Measurements from ENCODE around the gene FNDC11.
A peak's percentile ranks its signal among the peaks of the same experiment; 100 is the strongest.

The FNDC11 gene

DNA sequence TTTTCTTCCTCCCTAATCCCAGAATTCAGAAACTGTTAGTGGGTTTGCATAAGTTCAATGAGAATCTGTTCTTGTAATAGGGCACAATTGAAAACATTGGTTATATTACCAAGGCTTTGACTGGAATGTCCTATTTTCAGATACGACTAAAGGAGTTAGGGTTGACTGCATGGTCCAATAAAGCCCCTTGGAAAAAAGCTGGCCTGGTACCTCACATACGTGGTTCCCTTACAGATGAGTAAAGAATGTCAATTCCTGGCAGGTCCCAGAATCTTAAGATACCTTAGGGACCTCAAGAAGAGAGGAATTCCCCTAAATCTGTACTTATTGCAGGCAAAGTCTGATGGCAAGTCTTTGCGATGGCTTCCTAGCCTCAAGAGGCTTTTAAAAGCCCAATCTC lies 28.8 kb upstream of the FNDC11 start:
- no peak for DNase-seq (ENCODE audit: low read depth in 2 of 2)

DNA sequence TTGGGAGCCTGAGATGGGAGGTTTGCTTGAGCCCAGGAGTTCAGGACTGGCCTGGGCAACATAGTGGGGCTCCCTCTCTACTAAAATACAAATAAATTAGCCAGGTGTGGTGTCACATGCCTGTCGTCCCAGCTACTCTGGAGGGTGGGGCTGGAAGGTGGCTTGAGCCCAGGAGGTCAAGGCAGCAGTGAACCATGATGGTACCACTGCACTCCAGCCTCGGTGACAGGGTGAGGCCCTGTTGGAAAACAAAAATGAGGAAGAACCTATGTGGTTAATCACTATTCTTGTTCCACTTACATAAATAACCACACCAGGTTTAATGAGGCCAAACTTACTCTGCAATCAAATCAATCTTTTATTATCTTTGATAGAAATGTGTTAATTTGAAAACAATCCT lies 28.0 kb upstream of the FNDC11 start:
- no peak for DNase-seq (ENCODE audit: low read depth in 2 of 2)

DNA sequence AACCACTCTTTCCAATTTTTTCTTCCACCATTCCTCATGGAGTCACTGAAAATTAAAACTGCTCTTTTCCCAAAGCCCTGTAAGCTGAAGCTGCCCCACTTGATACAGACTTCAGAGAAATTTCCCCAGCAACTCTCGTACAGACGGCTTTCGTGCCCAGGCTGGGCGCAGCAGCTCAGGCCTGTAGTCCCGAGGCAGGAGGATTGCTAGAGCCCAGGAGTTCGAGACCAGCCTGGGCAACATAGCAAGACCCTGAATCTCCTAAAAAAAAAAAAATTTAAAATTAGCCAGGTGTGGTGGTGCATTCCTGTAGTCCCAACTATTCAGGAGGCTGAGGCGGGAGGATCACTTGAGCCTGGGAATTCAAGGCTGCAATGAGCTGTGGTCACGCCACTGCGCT lies 26.8 kb upstream of the FNDC11 start:
- DNase-seq (ENCODE audit: low read depth in 2 of 2), result no peak

DNA sequence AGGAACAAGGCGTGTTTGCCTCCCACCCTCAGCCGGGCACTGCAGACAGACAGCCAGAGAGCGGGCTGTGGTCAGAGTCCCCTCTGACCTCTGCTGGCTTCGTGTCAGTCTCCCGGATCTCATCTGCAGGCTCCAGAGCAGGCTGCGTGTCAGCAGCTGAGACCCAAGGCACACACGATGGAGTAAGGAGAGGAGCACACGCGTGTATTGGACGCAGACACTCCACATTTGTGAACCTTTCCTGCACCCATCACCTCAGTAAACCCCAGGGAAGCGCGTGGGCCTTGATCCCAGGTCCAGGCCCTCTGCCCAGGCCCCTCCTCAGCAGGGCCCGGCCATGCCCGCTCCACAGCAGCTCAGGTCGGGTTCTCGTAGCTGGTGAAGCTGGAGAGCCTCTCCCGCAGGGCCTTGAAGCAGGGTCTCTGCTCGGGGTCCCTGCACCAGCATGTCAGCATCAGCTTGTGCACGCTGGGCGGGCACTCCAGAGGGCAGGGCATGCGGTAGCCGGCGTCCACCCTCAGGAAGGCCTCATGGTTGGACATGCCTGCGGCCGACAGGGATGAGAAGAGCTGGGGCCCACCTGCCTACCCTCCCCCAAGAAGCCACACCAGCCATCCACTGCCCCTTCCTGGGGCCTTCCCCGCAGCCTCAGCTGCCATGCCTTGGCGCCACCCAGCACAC lies 24.6 kb upstream of the FNDC11 start:
- no peak for DNase-seq (ENCODE audit: low read depth in 2 of 2)

DNA sequence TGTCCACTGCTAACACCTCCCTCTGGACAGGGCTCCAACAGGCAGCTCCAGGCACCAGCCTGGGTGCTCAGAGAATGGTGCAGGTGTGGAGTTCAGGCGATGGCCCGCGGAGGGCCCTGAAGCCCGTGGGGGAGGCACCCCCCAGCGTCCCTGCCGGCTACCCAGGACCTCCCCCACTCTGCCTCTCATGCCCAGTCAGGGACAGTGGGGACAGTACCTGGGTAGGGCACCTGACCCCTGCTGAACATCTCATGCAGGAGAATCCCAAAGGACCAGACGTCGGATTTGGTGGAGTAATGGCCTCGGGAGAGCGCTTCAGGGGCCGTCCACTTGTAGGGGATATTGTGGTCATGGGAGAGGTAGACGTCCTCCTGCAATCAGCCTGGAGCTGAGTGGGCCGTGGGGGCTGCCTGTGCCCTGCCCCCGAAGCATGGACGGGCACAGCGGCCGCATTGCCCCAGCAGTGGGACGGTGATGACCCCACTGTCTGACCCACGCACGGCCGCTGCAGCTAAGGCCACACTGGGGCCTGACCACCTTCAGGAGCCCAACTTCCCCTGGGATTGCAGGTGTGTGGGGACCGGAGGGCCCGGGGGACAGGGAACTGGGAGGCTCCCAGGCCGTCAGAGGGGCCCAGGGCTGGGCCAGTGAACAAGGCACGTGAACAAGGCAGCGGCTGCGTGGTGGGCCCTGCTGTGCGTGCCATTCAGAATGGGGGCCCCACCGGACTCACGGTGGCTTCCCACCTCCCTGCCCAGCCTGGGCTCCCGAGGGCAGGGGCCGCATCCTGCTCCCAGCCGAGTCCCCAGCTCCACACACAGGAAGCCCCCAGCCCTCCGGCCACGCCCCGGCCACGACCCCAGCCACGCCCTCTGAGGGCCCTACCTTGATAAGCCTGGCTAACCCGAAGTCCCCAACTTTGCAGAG lies 23.8 kb upstream of the FNDC11 start:
- DNase-seq (ENCODE audit: low read depth in 2 of 2), result no peak

DNA sequence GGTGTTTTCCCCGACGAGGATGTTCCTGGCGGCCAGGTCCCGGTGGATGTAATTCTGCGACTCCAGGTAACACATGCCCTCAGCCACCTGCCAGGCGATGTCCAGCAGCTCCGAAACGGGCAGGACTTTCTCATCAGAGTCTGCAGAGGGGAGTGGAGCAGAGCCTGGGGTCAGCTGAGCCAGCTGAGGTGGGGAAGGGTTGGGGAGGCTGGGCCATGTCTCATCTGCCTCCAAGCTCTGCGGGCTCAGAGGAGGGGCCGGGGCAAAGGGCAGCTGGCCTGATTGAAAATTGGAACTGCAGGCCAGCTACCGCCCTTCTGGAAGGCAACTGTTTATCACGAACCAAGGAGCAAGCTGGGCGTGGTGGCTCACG lies 23.2 kb upstream of the FNDC11 start:
- DNase-seq (ENCODE audit: low read depth in 2 of 2), result no peak

DNA sequence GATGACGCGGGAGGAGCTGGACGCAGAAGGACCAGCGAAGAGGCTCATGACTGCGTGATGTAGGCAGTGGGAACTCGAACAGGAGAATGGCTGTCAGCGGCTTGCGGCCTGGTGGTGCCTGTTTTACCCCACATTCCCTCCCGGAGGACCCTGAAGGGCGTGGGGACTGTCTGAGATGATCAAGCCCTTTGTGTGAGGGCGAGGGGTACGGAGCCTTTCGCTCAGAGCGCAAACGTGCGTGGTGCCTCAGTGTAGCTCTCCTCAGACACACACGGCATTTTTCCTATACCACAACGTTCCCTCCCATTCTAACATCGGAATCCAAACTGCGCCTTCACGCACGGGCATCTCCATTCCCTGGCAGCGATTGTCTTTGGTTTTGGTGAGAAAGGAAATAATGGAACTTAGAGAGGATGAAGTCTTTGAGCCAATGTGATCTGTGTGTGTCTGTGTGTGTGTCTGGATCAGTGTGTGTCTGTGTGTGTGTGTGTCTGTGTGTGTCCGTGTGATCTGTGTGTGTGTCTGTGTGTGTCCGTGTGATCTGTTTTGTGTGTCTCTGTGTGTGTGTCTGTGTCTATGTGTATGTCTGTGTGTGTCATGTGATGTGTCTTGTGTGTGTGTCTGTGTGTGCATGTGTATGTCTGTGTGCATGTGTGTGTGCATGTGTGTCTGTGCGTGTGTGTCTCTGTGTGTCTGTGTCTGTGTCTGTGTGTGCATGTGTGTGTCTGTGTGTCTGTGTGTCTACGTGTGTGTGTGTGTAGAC lies 22.1 kb upstream of the FNDC11 start:
- no peak for DNase-seq (ENCODE audit: low read depth in 2 of 2)

DNA sequence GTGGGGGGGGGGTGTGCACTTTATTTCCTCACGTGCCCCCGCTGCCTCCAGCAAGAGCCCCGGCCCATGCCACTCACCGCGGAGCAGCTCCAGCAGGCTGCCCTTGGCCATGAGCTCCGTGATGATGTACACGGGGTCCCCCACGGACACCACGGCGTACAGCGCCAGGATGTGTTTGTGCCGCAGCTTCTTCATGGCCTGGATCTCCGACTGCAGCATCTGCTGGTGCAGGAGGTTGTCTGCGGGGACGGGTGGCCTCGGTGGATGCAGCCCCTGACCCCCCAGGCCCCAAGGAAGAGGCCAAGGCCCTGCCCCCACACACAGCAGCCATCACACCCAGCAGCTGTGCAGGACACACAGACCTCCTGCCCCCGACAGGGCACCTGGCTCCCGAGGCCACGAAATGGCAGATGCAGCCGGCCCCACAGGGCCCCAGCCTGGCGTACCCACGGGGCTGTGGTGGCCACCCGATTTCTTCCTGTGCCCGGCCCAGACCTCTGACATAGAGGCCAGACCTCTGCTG lies 21.4 kb upstream of the FNDC11 start:
- DNase-seq (ENCODE audit: low read depth in 2 of 2), result no peak

DNA sequence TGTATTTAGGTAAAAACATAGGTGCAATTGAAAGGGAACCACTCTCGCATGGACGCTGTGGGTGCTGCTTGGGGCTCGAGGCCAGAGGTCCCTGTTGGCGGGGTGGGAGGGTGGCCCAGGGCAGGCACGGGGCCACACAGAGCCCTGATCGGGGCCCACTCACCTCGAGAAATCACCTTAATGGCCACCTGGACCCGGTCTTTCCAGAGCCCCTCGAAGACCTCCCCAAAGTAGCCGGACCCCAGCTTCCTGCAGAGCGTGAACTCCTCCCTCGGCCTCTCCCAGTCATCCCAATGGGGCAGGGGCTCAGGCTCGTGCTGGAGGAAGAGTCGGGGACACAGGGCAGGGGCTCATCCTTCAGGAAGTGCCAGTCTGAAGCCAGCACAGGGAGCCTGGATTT lies 20.6 kb upstream of the FNDC11 start:
- no peak for DNase-seq (ENCODE audit: low read depth in 2 of 2)

DNA sequence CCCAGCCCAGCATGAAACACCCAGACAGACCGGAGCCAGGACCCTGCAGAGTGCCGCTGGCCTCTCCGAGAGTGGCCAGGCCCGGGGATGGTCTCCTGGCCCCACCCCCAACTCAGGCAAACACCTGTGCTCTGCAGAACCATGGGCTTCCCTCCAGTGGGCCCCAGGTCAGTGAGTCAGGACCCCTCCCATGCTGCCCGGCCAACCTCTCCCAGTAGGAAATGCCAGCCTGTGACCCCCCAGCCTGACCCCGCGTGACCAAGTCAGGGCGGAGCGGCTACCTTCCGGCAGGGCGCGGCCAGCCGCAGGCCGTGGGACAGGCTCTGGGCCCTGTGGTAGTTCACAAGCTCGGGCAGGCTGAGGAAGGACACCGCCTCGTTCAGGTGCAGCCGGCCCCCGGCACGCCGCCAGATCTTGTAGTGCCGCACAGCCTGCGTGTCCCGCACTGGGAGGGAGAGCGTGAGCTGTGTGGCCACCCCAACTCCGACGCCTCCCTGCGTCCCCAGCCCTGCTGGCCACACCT lies 20.0 kb upstream of the FNDC11 start:
- DNase-seq (ENCODE audit: low read depth in 2 of 2), result no peak

DNA sequence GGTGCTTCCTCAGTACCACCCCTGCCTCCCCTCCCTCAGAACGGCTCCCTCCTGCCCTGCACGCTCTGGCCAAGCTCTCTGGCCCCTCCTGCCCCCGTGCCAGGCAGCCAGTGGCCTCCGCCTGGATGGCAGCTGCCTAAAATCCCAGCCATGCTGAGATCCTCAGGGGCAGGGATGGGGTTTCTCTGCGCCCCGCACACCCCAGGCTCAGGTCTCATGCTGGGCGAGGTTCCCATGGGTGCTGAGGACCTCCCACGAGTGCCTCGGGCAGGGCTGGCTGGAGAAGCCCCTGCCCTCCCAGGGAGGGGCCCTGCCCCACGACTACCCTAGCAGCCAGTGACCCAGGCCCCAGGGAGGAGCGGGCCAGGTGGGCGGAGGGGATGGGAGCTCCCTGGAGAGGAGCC lies 19.5 kb upstream of the FNDC11 start:
- DNase-seq (ENCODE audit: low read depth in 2 of 2), result no peak

DNA sequence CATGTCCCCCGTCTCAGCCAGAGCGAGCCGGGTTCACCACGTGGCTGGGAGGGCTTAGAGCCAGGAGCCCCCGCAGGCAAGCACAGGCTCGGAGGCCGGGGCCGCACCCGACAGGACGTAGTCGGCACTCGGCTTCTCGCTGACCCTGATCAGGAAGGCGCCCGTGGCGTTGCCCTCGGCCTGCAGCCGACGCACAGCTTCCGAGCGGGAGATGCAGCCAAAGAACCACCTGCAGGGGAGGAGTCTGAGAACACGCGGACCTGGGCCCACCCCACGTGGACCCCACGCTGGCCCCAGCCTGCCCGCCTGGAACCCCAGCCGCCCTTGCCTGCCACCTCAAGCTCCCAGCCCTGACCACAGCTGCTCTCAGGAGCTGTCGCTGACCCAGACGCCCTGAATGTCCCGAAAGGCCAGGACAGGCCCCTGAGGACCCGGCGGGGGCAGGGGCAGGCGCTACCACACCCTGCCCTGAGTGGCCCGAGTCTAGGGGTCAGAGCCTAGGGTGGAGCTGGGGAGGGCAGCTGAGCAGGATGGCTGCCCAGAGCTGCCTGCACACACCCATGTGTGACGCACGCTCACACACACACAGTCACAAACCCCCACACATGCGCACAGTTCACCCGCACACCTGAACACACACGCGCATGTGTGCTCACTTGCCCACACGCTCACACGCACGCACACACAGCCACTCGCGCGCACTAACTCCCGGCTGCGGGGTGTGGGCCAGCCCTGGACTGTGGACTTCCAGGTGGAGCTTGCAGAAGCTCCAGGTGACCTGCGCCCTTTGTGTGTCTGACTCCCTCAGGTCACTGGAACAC lies 18.9 kb upstream of the FNDC11 start:
- DNase-seq (ENCODE audit: low read depth in 2 of 2), result no peak

DNA sequence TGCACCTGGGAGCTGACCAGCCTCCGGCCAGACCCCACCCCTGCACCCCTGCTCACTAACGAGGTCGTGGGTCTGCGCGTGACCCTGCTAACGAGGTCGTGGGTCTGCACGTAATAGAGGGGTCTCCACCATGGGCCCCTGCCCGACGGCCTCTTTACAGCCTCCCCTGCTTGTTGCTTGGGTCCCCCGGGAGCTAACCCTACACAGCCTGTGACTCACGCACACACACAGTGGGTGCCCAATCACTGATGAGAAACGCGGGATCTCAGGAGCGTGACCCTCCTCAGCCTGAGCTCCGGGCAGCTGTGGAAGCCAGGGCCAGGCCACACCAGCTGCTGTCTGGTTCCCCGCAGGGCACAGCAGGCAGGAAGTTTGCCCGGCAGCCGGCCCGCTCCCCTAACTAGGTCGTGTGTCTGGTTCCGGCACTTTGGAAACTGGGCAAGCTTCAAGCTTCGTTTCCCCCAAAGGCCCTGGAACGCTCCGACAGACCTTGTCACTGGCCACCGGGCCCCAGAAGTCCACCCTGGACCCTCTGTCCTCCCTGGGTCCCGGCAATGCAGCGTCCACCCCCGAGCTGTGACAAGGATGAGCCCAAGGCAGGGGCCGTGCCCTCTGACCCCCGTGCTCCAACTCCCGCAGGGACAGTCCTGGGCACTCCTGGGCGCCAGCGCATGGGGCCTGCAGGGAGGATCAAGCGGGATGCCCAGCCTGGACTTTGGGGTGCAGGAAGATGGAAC lies 17.6 kb upstream of the FNDC11 start:
- DNase-seq (ENCODE audit: low read depth in 2 of 2), result no peak

DNA sequence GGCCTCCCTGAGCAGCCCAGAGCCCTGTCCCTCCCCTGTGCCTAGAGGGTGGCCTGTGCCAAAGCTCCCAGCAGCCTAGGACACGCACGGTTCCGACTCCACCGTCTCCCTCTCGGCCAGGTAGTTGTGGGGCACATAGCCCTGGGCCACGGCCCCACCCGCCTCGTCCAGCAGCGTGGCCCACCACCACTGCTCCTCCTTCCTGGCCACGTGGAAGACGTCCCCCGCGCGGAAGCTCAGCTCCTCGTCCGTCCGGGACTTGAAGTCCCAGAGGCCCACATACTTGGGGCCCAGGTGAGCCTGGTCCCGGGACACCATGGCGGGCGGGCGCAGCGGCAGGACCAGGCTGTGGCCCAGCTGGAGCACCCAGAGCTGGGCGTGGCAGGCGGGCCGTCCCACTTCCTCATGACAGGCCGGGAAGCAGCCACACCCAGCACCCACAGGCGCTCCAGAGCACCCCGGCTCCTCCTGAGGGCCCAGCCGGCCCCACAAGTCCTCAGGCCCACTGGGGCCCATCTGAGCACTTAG lies 16.9 kb upstream of the FNDC11 start, which contains the start of gene PTK6:
Gene PTK6, minus strand, starts transcription at position 380 of the 528 bp plus-strand sequence. Its CDS starts 62 bp downstream, at position 318.
- peak in 1 of 2 donors; percentile 25 for DNase-seq (ENCODE audit: low read depth in 2 of 2)

DNA sequence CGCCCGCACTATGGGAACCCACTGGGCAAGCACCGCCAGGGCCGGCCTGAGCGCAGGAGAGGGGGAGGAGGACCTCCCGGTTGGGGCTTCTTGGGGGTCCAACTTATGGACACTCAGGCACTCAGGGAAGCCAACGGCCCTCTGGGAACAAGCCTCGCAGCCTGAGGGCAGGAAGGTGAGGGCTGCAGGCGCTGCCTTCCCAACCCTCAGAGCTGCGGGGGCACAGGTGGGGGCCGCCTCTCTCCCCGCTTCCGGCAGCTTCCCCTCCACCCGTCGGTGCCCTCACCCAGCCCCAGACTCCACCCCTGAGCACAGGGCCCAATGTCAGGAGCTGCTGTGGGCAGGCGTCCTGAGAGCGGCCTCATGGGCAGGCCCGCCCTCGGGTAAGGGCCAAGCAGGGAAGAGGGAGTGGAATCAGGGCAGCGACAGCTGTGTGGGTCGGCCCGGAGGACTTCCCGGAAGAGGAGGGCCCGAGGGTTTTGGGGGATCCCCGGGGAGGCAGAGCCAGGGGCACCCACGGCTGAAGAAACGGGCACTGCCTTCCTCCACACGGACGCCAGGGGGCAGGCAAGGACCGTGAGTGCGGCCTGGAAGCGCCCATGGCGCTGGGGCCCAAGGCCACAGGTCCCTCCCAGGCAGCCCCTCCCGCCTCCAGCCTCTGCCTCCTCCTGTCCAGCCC lies 16.3 kb upstream of the FNDC11 start:
- peak; percentile 93 to 96 for DNase-seq (ENCODE audit: low read depth in 2 of 2)

DNA sequence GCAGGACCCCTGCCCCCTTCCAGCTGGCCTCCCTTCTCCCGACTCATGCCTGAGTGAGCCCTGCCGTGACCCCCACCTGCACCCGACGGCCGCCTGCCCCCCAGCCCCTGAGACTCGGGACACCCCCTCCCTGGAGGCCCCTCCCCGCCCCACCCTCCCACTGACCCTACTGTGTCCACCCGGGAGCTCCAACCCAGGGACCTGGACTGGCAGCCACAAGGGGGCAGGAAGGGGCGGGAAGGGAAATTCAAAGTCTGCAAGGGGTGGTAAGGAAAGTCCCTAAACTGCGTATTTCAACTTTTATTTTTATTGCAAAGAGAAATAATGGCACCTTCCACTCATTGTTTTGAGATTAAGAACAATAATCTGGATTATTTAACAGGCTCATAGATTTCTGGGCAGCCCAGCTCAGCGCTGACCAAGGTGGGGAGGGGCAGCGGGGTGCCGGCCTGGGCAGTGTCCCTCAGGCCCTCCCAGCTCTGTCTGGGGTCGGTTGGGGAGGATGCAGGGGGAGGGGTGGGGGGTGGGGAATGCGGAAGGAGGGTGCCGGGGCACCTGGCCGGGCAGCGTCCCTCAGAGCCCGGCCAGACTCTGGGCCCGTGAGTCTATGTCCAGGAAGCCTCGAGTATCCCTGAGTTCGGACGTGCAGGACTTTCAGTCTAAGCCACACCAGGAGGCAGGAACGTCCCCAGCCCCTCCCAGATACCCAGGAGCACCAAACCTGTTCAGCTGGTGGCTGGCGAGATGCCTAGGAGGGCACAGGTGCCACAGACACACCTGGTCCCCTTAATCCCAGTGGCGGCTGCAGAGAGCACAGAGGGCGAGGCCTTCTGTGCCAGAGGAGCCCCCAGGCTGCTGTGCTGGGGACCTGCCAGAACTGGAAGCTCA lies 15.5 kb upstream of the FNDC11 start:
- DNase-seq (ENCODE audit: low read depth in 2 of 2), result no peak

DNA sequence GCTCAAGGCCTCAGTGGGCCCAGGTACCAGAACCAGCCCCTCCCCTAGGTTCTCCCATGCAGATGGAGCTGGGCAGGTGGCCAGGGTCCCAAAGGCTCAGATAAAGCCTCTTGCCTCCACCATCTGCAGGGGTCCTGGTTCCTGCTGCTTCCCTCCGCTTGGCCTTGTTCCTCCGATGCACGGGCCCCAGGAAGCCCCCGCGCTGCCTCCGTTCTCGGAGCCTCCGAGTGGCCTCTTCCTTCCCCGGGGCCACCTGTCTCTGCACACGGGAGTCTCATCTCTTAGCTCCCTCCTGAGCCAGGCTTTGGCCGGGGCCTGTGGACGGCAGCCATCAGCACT lies 14.9 kb upstream of the FNDC11 start:
- DNase-seq (ENCODE audit: low read depth in 2 of 2), result no peak

All from stimulated activated CD4-positive, alpha-beta T cell treated with anti-CD3 and anti-CD28 coated beads, Interleukin-15, amount 100 ng/mL, for 48 hours (primary cell).